Kasumi-1 (cell line): ENCODE results near the gene BANP.
"Not testable (repeated sequence)": the region's sequence is repeated elsewhere in the genome, so short reads cannot be mapped to it uniquely, and the experiment has no call there.

Experiments
- DNase-seq, 2 experiments: peaks; one replicate each; lab custom pipeline; 2025; lab: John Stamatoyannopoulos, UW

BANP gene

DNA sequence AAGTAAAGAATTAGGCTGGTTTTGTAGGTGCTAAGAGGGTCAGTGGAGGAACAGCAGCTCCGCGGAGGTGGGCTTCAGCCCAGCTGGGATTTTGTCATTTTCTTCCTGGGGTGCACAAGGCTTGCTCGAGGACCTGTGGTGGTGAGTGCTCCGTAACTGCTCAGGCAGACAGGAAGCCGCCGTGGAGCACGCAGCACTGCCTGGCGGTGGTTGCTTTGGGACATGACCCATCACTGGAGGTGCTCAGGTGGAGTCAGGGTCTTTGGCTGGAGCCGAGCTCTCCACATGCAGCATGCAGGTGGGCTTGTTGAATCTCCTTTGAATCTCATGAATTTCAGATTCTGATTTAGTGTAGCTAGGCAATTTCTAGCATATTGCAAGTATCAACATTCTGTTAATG lies 79.7 kb downstream of the BANP start:
- DNase-seq: not testable (repeated sequence)

DNA sequence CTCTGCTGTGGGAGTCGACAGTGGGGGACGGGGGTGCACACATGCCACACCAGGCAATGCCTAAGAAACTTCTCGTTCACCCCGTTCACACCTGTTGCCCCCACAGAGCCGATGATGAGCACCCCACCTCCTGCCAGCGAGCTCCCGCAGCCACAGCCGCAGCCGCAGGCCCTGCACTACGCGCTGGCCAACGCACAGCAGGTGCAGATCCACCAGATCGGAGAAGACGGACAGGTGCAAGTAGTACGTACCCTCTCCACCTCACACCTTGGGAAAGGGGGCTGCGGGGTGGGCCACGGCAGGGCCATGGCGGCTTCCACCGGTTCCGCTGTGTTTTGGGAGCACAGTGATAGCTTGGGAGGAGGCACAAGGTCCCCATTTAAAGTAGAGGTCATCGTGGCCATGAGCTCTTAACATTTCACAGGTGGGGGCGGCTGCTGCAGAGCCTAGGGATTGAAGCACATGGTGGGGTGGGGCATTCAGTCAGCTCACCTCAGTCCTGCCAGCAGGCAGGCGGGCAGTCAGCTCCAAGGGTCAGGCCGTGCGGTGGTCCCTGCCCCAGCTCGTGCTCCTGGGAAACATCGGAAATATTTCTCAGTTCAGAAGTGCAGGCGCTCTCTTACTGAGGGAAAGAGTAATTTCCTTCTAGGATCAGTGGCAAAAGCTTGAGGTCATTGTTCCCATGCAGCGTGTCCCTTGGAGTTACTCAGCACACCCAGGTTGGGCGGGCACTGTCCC lies 81.9 kb downstream of the BANP start:
- not testable (repeated sequence) for DNase-seq

DNA sequence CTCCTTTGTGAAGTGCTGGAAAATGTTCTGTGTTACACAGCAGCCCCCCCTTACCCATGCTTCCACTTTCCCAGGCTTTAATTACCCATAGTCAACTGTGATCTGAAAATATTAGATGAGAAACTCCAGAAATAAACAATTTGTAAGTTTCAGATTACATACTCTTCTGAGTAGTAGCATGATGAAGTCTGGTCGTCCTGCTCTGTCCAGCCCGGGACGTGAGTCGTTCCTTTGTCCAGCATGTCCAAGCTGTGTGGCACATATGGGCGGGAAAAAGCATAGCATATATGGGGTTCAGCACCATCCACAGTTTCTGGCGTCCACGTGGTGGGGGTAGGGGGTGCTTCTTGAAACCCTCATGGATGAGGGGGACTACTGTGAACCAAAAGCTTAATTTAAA lies 83.5 kb downstream of the BANP start:
- DNase-seq: no peak

DNA sequence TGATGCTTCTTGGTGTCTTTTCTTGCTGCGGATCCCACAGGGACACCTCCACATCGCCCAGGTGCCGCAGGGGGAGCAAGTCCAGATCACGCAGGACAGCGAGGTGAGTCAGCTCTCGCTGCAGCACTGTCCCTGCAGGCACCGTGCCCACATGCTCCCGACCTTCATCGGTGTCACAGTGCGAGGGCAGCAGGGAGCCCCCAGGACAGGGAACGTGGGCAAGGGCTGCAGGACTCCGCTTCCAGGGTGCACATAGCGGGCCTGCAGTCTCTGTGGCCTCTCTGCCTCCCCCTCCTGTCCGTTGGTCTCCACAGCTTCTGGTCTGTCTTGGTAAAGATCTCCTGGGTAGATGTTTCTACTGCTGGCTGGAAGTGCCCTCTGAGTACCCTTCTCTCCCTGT lies 84.1 kb downstream of the BANP start:
- no peak for DNase-seq

DNA sequence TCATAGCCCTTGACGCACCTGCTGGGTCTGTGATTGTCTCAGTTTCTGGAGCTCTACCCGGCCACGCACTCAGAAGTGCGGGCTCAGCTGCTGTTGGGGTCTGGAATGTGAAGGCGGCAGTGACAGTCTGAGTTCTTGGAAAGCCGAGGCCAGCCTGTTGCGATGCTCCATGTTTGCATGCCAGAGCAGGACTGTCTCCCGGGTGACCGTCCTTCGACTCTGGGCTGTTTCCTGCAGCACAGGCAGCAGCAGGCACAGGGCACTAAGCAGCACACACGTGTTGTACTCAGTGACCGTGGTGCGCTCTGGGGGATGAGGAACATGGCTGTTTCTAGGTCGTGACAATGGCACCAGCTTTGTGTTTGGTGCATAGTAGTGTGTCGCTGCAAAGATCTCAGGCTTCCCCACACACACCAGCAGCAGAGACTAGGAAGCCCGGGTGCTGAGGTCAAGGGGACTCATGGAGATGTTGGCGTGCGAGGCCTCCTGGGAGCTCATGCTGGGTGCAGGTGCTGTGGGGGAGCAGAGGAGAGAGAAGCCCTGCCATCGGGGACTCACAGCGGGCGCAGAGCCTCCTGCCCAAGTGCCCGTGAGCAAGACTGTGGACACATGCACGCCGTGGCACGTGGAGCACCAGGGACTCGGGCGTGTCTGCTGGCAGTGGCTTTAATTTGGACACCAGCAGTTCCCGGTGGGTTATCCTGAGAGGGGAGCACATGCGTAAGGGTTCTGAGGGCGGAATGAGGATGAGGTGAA lies 84.8 kb downstream of the BANP start:
- DNase-seq: not testable (repeated sequence)

DNA sequence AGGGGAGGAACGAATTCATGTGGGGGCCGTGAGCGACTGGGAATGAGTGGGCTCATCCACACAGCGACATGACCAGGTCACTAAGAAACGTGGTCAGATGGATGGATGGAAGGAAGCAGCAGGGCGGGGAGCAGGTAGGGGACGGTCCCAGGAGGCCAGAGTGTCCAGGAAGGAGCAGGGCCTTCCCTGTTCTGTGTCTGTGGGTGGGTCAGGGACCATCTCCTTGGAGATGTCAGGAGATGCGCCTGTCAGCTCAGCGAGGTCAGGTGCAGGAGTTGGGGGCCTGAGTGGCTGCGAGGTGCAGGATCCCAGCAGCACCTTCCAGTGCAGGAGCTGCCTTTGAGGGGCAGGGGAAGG lies 85.4 kb downstream of the BANP start:
- DNase-seq: not testable (repeated sequence)

DNA sequence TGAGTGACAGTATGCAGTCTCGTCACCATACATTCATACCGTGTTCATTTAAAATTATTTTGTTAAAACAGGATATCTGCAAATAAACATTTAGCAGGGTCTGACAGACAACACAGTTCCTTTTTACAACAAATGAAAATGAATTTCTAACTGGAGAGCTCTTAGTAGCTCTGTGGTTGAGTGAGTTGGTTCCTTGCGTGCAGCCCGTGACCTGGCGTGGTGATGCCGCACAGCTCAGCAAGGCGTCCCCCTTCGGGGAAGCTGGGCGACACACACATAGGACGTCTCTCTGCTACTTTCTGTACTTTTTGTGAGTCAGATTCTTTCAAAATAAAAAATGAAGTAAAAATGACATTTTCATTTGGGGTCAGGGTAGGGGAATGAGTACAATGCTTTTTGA lies 86.1 kb downstream of the BANP start:
- DNase-seq: not testable (repeated sequence)

DNA sequence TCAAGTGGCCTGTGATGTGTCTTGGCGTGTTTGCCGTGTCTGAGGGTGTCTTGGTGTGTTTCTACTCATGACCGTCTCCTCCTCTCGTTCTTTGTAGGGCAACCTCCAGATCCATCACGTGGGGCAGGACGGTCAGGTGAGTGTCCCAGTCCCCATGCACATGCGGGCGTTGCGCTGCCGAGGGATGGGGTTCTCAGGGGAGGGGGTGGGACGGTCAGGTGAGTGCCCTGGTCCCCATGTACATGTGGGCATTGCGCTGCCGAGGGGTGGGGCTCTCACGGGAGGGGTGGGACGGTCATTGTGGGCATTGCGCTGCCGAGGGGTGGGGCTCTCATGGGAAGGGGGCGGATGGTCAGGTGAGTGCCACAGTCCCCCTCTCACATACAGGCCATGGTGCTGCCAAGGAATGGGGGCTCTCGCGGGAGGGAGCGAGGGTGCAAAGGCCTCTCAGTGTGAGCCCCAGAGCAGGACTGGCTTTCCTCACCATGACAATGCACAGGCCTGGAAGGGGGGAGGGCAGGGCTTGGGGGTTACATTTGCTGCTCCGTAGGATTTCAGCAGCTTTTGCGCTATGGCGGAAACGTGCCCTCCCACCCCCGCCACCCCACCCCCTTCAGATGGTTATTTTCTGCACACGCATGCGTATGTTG lies 86.8 kb downstream of the BANP start:
- DNase-seq: not testable (repeated sequence)

DNA sequence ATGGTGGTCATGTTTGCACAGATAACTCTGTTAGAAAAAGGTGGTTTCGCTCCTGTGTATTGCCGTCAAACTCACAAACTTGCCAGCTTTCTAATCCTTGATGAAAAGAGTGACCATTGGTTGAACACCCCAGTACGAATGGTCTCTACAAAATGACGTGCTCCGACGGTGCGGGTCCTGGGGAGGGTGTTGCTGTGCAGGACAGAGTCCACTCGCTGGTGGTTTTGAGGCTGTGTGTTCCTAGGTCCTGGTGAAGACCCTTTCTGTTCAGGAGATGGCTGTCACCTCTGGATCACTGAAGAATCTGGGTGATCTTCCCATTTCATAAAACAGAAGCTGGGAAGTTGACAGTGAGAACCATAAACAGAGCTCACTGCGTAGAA lies 87.3 kb downstream of the BANP start:
- DNase-seq: not testable (repeated sequence)

DNA sequence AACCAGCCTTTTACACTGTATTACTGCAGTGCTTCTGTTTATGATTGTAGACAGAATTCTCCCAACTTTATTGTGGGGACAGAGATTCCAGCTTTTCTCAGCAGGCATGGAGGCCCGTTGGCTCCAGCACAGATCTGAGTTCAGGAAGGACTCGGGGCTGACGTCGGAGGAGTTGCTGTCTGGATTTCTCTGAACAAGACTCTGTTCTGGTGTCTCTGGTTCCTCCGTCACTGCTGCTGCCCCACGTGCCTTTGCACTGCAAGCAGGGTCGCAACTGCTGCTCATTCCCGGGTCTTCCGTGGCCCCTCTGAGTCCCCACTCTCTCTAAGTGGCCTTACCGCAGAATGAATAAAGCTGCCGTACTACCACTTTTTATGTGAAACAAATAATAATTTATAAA lies 88.4 kb downstream of the BANP start:
- DNase-seq: no peak

DNA sequence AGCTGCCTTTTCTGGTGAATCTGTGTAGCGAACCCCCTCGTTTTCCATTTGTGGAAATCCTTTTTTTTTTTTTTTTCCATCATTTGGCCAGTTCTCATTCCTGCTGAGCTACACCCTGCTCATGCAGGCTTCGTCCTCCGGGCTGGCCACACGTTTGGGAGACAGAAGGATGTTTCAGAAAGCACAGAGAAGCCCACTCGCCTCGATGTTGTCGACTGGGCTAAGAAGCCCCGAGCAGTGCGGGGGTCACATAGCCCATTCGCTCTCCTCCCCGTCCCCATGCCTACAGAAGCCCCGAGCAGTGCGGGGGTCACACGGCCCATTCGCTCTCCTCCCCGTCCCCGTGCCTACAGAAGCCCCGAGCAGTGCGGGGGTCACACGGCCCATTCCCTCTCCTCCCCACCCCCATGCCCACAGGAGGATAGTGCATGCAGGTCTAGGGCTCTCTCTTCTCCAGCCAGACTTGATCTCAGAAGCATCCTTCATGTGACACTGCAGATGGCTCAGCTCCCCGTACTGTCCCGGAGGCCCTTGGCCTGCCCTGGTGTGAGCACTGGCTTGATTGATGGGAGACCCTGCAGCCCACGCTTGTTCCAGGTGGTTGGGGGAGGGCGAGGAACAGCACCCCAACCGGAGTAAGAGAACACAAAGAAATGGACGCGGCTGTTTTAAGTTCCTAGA lies 89.1 kb downstream of the BANP start:
- DNase-seq: not testable (repeated sequence)

DNA sequence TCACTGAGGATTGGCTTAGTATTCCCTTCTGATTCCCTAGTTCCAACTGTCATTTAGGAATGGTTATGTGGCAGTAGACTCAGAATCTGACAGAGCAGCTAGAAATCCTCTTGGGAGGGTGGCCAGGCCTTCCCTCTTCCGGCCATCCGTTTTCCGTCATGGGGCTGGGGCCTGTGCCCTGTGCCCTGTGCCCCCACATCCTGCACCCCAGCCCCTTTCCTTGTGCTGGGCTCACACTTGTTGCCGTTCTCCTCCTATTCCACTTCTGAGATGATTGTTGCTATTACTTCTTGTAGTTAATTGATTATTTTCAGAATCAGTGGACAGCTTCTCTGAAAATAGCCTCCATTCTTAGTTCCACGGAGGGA lies 89.6 kb downstream of the BANP start:
- DNase-seq: not testable (repeated sequence)

DNA sequence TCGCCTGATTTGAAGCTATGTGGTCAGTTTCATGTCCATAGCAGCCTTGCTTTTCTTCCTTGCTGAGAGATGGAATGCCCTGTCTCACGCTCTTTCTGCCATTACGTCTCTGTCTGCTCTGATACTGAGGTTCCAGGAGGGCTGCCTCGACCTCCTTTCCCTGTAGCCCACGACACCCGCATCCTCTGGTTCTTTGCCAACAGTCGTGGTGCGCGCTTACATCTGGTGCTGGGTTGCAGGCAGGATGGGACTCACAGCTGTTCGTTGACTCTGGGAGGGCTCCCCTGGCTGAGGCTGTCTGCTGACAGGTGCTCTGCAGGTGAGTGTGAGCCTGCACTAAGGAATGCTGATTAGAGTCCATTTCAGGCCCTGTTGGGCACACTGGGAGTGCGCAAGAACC lies 90.3 kb downstream of the BANP start:
- DNase-seq: not testable (repeated sequence)

DNA sequence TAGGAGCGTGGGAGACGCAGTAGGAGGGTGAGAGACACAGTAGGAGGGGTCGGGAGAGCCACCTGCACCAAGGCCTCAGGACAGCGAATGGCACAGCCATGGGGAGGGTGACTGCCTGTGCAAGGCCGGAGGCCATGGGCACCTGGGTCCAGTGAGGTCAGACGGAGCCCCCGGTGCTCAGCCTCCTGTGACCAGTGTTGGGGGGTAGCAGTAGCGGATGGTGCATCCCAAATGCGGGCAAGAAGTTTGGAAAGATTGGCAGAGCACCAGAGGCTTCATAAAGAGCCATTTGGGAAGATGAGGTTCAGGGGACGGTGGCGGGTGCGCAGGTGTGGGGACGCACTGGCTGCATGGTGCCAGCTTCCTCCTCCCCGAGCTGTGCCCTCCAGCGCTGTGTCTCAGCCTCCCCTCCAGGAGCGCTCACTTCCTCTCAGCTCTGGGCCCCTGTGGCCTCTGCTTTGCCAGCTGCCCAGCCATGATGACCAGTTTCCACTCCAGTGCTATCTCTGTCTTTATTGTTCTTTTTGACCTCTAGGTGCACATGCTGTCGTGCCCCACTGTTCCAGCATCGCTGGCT lies 90.8 kb downstream of the BANP start:
- DNase-seq: not testable (repeated sequence)

DNA sequence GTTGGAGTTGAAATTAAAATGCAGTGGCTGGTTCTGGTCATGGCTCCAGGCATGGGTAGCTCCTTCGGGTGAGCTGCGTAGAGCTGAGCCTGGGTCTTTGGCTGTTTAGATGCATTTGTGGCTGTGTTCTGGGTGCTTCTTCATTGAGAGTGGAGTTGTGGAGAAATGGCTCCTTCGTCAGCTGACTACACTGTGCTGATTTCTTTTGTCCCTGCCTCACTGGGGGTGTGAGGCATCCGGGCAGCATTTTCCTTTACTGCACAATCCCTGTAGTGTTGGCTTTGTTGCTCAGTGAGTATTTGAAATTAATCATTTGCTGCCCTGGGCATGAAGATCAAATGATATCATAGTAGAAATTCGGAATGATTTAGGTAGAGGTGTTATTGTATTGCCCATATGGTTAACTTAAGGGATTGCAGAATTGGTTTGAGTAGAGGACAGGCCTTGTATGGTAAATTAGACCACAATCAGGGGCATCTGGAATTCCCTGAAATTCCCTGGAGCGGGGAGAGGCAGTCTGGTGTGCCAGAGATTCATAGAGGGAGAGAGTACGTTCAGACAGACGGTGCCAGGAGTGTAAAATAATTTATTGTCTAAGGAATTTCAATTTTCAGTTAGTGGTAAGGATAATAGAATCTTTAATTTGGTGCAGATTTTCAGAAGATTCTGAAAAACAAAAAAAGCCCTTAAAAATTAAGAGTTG lies 92.1 kb downstream of the BANP start:
- DNase-seq: not testable (repeated sequence)

DNA sequence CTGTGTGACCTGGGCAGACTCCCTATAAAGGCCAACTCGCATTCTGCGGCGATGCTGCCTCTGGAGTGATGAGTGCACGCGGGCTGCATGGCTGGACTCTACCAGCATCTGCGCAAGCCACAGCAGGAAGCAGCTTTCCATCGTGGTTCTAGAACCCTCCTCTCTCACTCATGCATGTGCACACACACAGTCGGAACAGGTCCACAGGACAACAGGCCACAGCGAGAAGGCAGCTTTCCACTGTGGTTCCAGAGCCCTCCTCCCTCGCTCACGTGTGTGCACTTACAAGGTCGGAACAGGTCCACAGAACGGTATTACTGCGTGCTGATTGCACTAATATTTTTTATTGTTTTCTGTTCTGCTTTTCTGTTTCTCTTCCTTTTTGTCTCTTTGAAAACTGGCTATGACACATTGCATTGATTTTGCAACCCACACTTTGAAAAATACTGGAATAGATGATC lies 92.9 kb downstream of the BANP start:
- DNase-seq: not testable (repeated sequence)

DNA sequence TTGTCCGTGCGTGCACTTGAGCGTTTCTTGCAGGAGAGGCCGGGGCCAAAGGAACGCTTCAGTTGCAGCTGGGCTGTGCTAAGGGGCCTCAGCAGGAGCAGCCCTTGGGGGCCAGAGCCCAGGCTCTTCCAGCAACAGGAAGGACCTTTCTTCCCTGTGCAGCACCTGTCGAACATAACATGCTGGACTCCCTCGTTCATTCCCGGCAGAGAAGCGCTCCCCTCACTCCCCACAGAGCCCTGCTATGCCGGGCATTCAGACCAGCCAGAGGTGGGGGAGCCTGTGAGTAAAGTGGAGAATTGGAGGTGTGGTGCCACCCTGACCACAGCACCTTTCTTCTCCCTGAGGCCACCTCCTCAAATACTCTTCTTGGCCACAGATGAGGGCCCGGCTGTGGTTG lies 94.1 kb downstream of the BANP start:
- not testable (repeated sequence) for DNase-seq

DNA sequence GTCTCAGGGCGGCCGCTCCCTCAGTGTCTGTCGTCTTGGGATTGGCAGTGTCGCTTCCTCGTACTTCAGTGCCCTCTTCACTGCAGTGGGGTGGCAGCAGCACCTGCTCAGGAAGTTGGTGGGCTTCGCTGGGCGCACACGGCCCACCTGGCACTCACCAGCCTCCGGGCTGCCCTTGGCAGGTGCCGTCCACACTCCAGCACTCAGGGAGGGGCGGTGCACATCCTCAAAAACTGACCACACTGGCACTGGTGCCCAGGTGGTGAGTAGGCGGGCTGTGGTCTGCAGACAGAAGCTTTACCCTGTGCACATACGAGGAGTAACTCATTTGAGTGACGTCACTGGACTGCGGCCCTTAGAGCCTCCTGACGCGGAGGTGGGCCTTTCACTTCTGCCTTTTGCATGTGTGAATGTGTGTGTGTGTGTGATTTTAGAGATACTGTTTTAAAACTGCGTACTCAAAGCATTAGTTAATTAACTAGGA lies 94.6 kb downstream of the BANP start:
- DNase-seq: no peak

DNA sequence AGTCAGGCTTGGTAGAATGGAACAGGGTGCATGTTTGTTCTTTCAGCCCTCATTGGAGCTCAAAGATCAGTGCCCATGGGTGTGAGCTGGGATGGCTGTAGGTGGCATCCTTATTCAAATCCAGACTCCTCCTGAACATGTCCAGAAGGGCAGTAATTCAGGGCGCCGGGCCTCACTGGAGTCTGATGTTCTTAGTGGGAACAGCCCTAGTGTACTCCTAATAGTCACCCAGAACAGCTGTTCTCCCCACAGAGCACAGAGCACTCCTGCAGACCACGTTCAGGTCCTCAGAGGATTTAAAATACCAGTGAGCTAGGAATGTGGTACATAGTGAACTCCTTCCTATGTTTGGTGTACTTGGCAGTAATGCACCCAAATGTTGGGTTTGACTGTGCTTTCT lies 96.2 kb downstream of the BANP start:
- DNase-seq: no peak

DNA sequence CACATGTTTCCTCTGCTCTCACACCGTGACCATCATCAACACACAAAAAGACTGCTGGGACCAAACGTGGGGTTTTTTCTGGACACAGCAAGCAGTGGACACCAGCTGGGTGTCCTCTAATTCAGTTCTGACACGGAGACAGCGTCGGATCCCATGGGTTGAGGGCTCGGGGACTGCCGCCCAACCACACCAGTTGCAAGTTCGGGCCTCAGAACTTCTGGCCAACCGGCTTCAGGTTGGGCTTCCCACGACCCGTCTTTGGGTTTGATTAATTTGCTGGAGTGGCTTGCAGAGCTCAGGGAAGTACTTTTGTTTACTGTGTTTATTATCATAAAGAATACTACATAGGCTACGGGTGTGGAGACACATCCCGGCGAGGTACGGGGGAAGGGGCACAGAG lies 97.8 kb downstream of the BANP start:
- DNase-seq: no peak
